C4-2B (cell line): ENCODE data around the gene CT45A9.

Source experiments
- ZFX ChIP-seq: fragments of 450-650 bp; IDR thresholded peaks from 2 replicates; pipeline ENCODE4 v1.6.1; 2017
- TF ChIP-seq, protein P1 (sequence below): fragments of 450-650 bp; conservative IDR thresholded peaks from 2 replicates; pipeline ENCODE4 v1.5.1; 2017; ENCODE audit warnings: mild to moderate bottlenecking

DNA sequence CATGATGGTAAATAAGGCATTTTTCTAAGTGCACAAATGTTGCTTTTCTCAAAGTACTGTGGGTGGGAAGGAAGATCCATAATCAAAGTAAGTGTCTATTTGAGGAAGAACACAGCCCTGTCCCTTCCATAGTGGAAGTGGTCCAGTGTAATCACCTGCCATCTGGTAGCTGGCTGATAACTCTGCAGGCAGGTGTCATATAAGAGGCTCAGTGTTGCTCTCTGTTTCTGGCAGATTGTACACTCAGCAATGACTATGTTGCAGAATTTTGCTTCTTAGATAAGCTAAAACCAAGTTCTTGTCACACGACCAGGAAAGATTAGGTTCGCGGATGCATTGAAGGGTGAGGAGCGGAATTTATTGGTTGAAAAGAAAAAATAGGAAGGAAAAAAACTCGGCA is 42.8 kb upstream of the CT45A9 start:
- TF ChIP-seq, protein P1, sequence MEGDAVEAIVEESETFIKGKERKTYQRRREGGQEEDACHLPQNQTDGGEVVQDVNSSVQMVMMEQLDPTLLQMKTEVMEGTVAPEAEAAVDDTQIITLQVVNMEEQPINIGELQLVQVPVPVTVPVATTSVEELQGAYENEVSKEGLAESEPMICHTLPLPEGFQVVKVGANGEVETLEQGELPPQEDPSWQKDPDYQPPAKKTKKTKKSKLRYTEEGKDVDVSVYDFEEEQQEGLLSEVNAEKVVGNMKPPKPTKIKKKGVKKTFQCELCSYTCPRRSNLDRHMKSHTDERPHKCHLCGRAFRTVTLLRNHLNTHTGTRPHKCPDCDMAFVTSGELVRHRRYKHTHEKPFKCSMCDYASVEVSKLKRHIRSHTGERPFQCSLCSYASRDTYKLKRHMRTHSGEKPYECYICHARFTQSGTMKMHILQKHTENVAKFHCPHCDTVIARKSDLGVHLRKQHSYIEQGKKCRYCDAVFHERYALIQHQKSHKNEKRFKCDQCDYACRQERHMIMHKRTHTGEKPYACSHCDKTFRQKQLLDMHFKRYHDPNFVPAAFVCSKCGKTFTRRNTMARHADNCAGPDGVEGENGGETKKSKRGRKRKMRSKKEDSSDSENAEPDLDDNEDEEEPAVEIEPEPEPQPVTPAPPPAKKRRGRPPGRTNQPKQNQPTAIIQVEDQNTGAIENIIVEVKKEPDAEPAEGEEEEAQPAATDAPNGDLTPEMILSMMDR: no peak
- TF ChIP-seq ZFX: no peak
